ENCODE measurements around the gene FOXN1. TPM values are rescaled to one million over a fixed set of nuclear protein-coding genes. Genes with fewer than 3 reads are reported as not detected.
A peak's percentile ranks its signal among the peaks of the same experiment; 100 is the strongest.

FOXN1 gene
- total and polyA plus RNA-seq, 2 experiments from 2014 or later = 0.87 TPM; not detected in 1

DNA sequence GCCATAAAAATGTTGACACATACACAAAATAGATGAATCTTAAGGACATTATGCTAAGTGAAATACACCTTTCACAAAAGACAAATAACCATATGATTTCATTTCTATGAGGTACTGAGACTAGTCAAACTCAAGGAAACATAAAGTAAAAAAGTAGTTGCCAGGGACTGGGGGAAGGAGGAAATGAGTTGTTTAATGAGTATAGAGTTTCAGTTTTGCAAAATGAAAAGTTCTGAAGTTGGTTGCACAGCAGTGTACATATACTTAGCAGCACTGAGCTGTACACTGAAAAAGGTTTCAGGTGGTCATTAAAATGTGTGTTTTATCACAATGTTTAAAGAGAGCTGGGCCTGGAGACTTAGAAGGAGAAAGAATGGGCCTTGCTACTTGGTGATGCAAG, 37.4 kb upstream of the FOXN1 start:
- Histone ChIP-seq H3K36me3 (replicated peaks; ENCODE audit: insufficient read depth, low read depth) (no peaks in the 10 kb centered on the region), H3K27me3 (no peaks in the 10 kb centered on the region), H3K27ac (no peak overlapping the region), H3K4me3 (no peak overlapping the region), H3K79me2 (no peaks in the 10 kb centered on the region), H3K4me2 (no peak overlapping the region), H3K4me1 (ENCODE audit: insufficient read depth) (peaks cover 24% of the 10 kb centered on the region), H2AFZ (no peak overlapping the region), H3K9me3 (ENCODE audit: low read depth) (no peaks in the 10 kb centered on the region), H3K9me2 (replicated peaks; ENCODE audit: insufficient read depth) (no peaks in the 10 kb centered on the region), H4K20me1 (ENCODE audit: insufficient read depth, poor library complexity, severe bottlenecking) (no peaks in the 10 kb centered on the region)
- TF ChIP-seq, protein P1, sequence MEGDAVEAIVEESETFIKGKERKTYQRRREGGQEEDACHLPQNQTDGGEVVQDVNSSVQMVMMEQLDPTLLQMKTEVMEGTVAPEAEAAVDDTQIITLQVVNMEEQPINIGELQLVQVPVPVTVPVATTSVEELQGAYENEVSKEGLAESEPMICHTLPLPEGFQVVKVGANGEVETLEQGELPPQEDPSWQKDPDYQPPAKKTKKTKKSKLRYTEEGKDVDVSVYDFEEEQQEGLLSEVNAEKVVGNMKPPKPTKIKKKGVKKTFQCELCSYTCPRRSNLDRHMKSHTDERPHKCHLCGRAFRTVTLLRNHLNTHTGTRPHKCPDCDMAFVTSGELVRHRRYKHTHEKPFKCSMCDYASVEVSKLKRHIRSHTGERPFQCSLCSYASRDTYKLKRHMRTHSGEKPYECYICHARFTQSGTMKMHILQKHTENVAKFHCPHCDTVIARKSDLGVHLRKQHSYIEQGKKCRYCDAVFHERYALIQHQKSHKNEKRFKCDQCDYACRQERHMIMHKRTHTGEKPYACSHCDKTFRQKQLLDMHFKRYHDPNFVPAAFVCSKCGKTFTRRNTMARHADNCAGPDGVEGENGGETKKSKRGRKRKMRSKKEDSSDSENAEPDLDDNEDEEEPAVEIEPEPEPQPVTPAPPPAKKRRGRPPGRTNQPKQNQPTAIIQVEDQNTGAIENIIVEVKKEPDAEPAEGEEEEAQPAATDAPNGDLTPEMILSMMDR (IDR thresholded peaks at IDR 0.05; ENCODE audit: poor library complexity) = no peak
- TF ChIP-seq EZH2 (IDR thresholded peaks at IDR 0.05; ENCODE audit: borderline replicate concordance) (no peak), EZH2phosphoT487 (IDR thresholded peaks at IDR 0.05; ENCODE audit: low read depth, severe bottlenecking, unreplicated experiment) (no peak)
- DNase-seq (ENCODE audit: low spot score) = no peak

DNA sequence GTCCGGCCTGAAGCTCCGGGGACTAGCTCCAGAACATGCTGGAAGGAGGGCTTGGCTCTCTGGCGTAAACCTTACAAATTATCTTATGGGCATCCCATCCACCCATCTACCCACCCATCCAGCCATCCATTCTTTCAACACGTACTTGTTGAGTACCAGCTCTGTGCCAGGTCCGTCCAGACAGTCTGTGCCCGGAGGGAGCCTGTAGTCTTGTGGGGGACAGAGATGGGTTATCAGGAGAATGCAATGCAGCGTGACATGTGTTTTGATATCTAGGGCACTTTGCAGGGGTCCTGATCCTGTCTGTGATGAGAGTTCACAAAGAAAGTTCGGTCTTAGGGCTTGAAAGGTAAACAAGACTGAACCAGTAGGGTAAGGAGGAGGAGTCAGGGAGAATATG, 36.8 kb upstream of the FOXN1 start:
- Histone ChIP-seq H3K36me3 (replicated peaks; ENCODE audit: insufficient read depth, low read depth) (no peaks in the 10 kb centered on the region), H3K79me2 (no peaks in the 10 kb centered on the region), H3K27me3 (no peaks in the 10 kb centered on the region), H3K4me3 (no peak overlapping the region), H3K9me2 (replicated peaks; ENCODE audit: insufficient read depth) (no peaks in the 10 kb centered on the region), H2AFZ (no peak overlapping the region), H3K27ac (no peak overlapping the region), H3K4me2 (no peak overlapping the region), H4K20me1 (ENCODE audit: insufficient read depth, poor library complexity, severe bottlenecking) (no peaks in the 10 kb centered on the region), H3K9me3 (ENCODE audit: low read depth) (no peaks in the 10 kb centered on the region), H3K4me1 (ENCODE audit: insufficient read depth) (peaks cover 25% of the 10 kb centered on the region)
- no peak for TF ChIP-seq EZH2phosphoT487 (IDR thresholded peaks at IDR 0.05; ENCODE audit: low read depth, severe bottlenecking, unreplicated experiment)
- TF ChIP-seq, protein P1 (IDR thresholded peaks at IDR 0.05; ENCODE audit: poor library complexity) = no peak
- no peak for TF ChIP-seq EZH2 (IDR thresholded peaks at IDR 0.05; ENCODE audit: borderline replicate concordance)
- WGBS (ENCODE audit: low lambda C conversion rate, missing lambda C conversion rate) = 80% methylated on average over 8 of the region's 8 CpGs
- no peak for DNase-seq (ENCODE audit: low spot score)

DNA sequence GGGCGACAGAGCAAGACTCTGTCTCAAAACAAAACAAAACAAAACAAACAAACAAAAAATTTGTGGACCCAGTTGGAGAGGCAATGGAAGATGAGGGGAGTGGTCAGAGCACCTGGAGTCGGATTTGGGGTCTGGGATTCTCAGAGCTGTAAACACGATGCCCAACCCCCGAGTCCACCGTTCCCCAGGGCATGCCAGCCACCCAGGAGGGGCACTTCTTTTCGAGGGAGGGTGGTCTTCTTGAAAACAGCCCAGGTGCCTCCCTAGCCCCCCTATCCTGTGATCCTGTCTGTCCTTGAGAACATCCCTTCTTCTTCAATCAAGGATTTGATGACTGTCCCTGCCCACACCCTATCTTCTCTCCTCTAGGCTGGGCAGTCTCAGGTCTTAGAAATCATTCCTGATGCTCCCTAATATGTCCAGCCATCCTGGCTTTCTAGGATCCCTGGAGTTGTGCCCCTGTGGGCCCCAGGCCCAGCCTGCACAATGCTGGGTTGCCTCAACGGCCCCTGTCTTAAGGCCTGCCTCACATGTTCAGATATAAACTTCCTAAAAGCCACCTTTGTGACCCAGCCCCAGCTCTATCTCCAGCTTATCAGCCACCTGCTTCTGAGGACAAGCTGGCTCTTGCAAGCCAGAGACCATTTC, 35.8 kb upstream of the FOXN1 start:
- H3K9me2 ChIP-seq (replicated peaks; ENCODE audit: insufficient read depth) = no peaks in the 10 kb centered on the region
- TF ChIP-seq, protein P1 (IDR thresholded peaks at IDR 0.05; ENCODE audit: poor library complexity) = no peak
- no peak for TF ChIP-seq EZH2 (IDR thresholded peaks at IDR 0.05; ENCODE audit: borderline replicate concordance)
- no peak for TF ChIP-seq EZH2phosphoT487 (IDR thresholded peaks at IDR 0.05; ENCODE audit: low read depth, severe bottlenecking, unreplicated experiment)

More for the DNA sequence above, 35.8 kb upstream of the FOXN1 start:
- Histone ChIP-seq H3K4me3 (no peak overlapping the region), H3K9me3 (ENCODE audit: low read depth) (no peaks in the 10 kb centered on the region), H3K27me3 (no peaks in the 10 kb centered on the region), H3K79me2 (no peaks in the 10 kb centered on the region), H3K4me1 (ENCODE audit: insufficient read depth) (peaks cover 31% of the 10 kb centered on the region), H3K27ac (peak overlapping the region; percentile 66), H3K36me3 (replicated peaks; ENCODE audit: insufficient read depth, low read depth) (no peaks in the 10 kb centered on the region), H3K4me2 (no peak overlapping the region), H2AFZ (no peak overlapping the region), H4K20me1 (ENCODE audit: insufficient read depth, poor library complexity, severe bottlenecking) (no peaks in the 10 kb centered on the region)
- WGBS (ENCODE audit: low lambda C conversion rate, missing lambda C conversion rate) = 81% methylated on average over 7 of the region's 7 CpGs
- no peak for DNase-seq (ENCODE audit: low spot score)
